Uterus (tissue), 2 donors: ENCODE measurements around the gene BUB1B.
"Not testable (repeated sequence)": the region's sequence is repeated elsewhere in the genome, so short reads cannot be mapped to it uniquely, and the experiment has no call there.

Source experiments
- POLR2A ChIP-seq, 2 donors: fragments of 450-650 bp; IDR thresholded peaks; one replicate each; pipeline ENCODE4 v1.6.1; 2016; ENCODE audit warnings: antibody characterized with exemption in 2 of 2, mild to moderate bottlenecking in 1 of 2, moderate library complexity in 1 of 2
- TF ChIP-seq, protein P1 (sequence below), 4 experiments: fragments of 200-600 bp in 2 of 4; fragments of 450-650 bp in 2 of 4; sonication (generic) in 2 of 4; IDR thresholded peaks; one replicate each; pipeline ENCODE4 v1.5.1; 2016 to 2019; ENCODE audit warnings: antibody characterized with exemption in 4 of 4, mild to moderate bottlenecking in 2 of 4, moderate library complexity in 1 of 4

- TF ChIP-seq, protein P1, sequence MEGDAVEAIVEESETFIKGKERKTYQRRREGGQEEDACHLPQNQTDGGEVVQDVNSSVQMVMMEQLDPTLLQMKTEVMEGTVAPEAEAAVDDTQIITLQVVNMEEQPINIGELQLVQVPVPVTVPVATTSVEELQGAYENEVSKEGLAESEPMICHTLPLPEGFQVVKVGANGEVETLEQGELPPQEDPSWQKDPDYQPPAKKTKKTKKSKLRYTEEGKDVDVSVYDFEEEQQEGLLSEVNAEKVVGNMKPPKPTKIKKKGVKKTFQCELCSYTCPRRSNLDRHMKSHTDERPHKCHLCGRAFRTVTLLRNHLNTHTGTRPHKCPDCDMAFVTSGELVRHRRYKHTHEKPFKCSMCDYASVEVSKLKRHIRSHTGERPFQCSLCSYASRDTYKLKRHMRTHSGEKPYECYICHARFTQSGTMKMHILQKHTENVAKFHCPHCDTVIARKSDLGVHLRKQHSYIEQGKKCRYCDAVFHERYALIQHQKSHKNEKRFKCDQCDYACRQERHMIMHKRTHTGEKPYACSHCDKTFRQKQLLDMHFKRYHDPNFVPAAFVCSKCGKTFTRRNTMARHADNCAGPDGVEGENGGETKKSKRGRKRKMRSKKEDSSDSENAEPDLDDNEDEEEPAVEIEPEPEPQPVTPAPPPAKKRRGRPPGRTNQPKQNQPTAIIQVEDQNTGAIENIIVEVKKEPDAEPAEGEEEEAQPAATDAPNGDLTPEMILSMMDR (IDR thresholded peaks at IDR 0.05) = not testable (repeated sequence)
- TF ChIP-seq POLR2A (IDR thresholded peaks at IDR 0.05) = not testable (repeated sequence)
Observed at GRCh38 chr15:40154821-40155220, 6.0 kb upstream of the BUB1B start.
